Measurements from ENCODE around the gene OR4D6. TPM values are rescaled to one million over a fixed set of nuclear protein-coding genes. Genes with fewer than 3 reads are reported as not detected.
"Not testable (repeated sequence)": the region's sequence is repeated elsewhere in the genome, so short reads cannot be mapped to it uniquely, and the experiment has no call there.

OR4D6 gene
- not detected in 2 replicates for total RNA-seq

GRCh38 chr11:59456661-59457060, at the start of gene OR4D6:
TSS of gene OR4D6 (plus strand) at chr11:59456961. CDS start at chr11:59456961, 0 bp downstream.
- no peak for DNase-seq (ENCODE audit: low read depth in 2 of 2)

- no peak for DNase-seq (ENCODE audit: low read depth in 2 of 2)
Observed at GRCh38 chr11:59413646-59414045, 43.1 kb upstream of the OR4D6 start.

GRCh38 chr11:59415111-59415510, 41.6 kb upstream of the OR4D6 start:
- DNase-seq (ENCODE audit: low read depth in 2 of 2) = no peak

GRCh38 chr11:59416613-59417012, 40.1 kb upstream of the OR4D6 start:
- DNase-seq (ENCODE audit: low read depth in 2 of 2) = no peak

- no peak for DNase-seq (ENCODE audit: low read depth in 2 of 2)
Observed at GRCh38 chr11:59417023-59417422, 39.7 kb upstream of the OR4D6 start.

- DNase-seq (ENCODE audit: low read depth in 2 of 2) = no peak
Observed at GRCh38 chr11:59418156-59418555, 38.6 kb upstream of the OR4D6 start.

- no peak for DNase-seq (ENCODE audit: low read depth in 2 of 2)
Observed at GRCh38 chr11:59423835-59424234, 32.9 kb upstream of the OR4D6 start.

GRCh38 chr11:59425131-59425530, 31.6 kb upstream of the OR4D6 start:
- no peak for DNase-seq (ENCODE audit: low read depth in 2 of 2)

GRCh38 chr11:59426361-59427067, 30.2 kb upstream of the OR4D6 start, which contains the start of gene OR5A2:
TSS of gene OR5A2 (minus strand) at chr11:59426413. CDS start at chr11:59422953, 3,460 bp downstream.
- DNase-seq (ENCODE audit: low read depth in 2 of 2) = peak in 1 of 2 donors; percentile 40

GRCh38 chr11:59427068-59427382, 29.7 kb upstream of the OR4D6 start:
- DNase-seq (ENCODE audit: low read depth in 2 of 2) = no peak

- DNase-seq (ENCODE audit: low read depth in 2 of 2) = peak; percentile 56 to 87
Observed at GRCh38 chr11:59429924-59430516, 26.7 kb upstream of the OR4D6 start.

GRCh38 chr11:59436169-59436568, 20.6 kb upstream of the OR4D6 start, which contains the start of gene OR5A1:
TSS of gene OR5A1 (plus strand) at chr11:59436469. CDS start at chr11:59443169, 6,700 bp downstream.
- DNase-seq (ENCODE audit: low read depth in 2 of 2) = no peak

GRCh38 chr11:59437770-59438169, 19.0 kb upstream of the OR4D6 start:
- DNase-seq (ENCODE audit: low read depth in 2 of 2) = no peak

- DNase-seq (ENCODE audit: low read depth in 2 of 2) = not testable (repeated sequence)
Observed at GRCh38 chr11:59445624-59446023, 11.1 kb upstream of the OR4D6 start.

- DNase-seq (ENCODE audit: low read depth in 2 of 2) = no peak
Observed at GRCh38 chr11:59448484-59448883, 8.3 kb upstream of the OR4D6 start.

- no peak for DNase-seq (ENCODE audit: low read depth in 2 of 2)
Observed at GRCh38 chr11:59459916-59460315, 3.2 kb downstream of the OR4D6 start.

- DNase-seq (ENCODE audit: low read depth in 2 of 2) = peak; percentile 29 to 100
Observed at GRCh38 chr11:59463190-59463641, 6.5 kb downstream of the OR4D6 start.

GRCh38 chr11:59473015-59473414, 16.3 kb downstream of the OR4D6 start, which contains the start of gene OR4D10:
TSS of gene OR4D10 (plus strand) at chr11:59473315. CDS start at chr11:59477430, 4,115 bp downstream.
- DNase-seq (ENCODE audit: low read depth in 2 of 2) = no peak

GRCh38 chr11:59475176-59475575, 18.4 kb downstream of the OR4D6 start:
- DNase-seq (ENCODE audit: low read depth in 2 of 2) = peak in 1 of 2 donors; percentile 72

- DNase-seq (ENCODE audit: low read depth in 2 of 2) = no peak
Observed at GRCh38 chr11:59479906-59480305, 23.1 kb downstream of the OR4D6 start.

- no peak for DNase-seq (ENCODE audit: low read depth in 2 of 2)
Observed at GRCh38 chr11:59480359-59480758, 23.6 kb downstream of the OR4D6 start.

GRCh38 chr11:59501931-59502330, 45.2 kb downstream of the OR4D6 start:
- no peak for DNase-seq (ENCODE audit: low read depth in 2 of 2)

GRCh38 chr11:59503276-59503675, 46.5 kb downstream of the OR4D6 start, which contains the start of gene OR4D11:
TSS of gene OR4D11 (plus strand) at chr11:59503576. CDS start at chr11:59503576, 0 bp downstream.
- DNase-seq (ENCODE audit: low read depth in 2 of 2) = no peak
